Fibroblast of the aortic adventitia (primary cell): ENCODE data around the gene NAV2. TPM values are rescaled to one million over a fixed set of nuclear protein-coding genes. Genes with fewer than 3 reads are reported as not detected.
A peak's percentile ranks its signal among the peaks of the same experiment; 100 is the strongest.

ENCODE experiments used
- DNase-seq: peaks from one replicate; pipeline ENCODE4 v3.0.0-alpha.2; 2010; ENCODE audit warnings: low read depth
- H3K4me3 ChIP-seq: 2 replicates; pipeline ENCODE4 v1.5.1; 2011; ENCODE audit warnings: low read depth, mild to moderate bottlenecking, control low read depth, low read length, moderate library complexity
- total RNA-seq: library from RNA; depleted of rRNA; stranded (reverse); fragments of >200 nt; gene quantifications from 2 replicates; pipeline ENCODE4 v1.2.3, GENCODE V29; 2012; ENCODE audit warnings: low replicate concordance
- TF ChIP-seq, protein P1 (sequence below): IDR thresholded peaks from 2 replicates; pipeline ENCODE4 v1.5.1; 2011; ENCODE audit warnings: mild to moderate bottlenecking, low read length, control low read depth, inconsistent platforms; ENCODE audit not compliant: insufficient read depth

The NAV2 gene
- total RNA-seq, 1 donor, result 44.6 TPM

GRCh38 chr11:19934828-19935259 lies 222.2 kb downstream of the NAV2 start:
- TF ChIP-seq, protein P1, sequence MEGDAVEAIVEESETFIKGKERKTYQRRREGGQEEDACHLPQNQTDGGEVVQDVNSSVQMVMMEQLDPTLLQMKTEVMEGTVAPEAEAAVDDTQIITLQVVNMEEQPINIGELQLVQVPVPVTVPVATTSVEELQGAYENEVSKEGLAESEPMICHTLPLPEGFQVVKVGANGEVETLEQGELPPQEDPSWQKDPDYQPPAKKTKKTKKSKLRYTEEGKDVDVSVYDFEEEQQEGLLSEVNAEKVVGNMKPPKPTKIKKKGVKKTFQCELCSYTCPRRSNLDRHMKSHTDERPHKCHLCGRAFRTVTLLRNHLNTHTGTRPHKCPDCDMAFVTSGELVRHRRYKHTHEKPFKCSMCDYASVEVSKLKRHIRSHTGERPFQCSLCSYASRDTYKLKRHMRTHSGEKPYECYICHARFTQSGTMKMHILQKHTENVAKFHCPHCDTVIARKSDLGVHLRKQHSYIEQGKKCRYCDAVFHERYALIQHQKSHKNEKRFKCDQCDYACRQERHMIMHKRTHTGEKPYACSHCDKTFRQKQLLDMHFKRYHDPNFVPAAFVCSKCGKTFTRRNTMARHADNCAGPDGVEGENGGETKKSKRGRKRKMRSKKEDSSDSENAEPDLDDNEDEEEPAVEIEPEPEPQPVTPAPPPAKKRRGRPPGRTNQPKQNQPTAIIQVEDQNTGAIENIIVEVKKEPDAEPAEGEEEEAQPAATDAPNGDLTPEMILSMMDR, result no peak
- H3K4me3 ChIP-seq, result no peak overlapping the region
- peak; percentile 78 for DNase-seq

DNA sequence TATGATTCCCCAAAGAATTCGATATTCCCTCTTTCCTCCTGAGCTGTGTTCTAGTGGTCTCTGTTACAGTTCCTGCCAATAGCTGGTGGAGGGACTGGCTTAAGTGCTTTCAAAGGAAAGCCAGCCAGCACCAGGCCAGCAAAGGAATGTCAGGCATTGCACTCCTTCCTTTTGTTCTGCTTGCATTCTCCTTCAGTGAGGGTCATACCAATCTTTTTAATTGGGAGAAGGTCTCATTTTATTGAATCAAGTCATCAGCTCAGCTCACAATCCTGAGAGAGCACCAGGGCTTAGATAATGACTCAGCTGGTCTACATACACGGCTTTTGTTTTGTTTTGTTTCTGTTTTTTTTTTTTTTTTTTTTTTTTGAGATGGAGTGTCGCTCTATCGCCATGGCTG lies 222.9 kb downstream of the NAV2 start:
- DNase-seq, result peak; percentile 78
- TF ChIP-seq, protein P1, result no peak
- H3K4me3 ChIP-seq, result no peak overlapping the region

GRCh38 chr11:19936461-19936860 lies 223.8 kb downstream of the NAV2 start:
- DNase-seq, result no peak
- H3K4me3 ChIP-seq, result no peak overlapping the region
- TF ChIP-seq, protein P1, result no peak

DNA sequence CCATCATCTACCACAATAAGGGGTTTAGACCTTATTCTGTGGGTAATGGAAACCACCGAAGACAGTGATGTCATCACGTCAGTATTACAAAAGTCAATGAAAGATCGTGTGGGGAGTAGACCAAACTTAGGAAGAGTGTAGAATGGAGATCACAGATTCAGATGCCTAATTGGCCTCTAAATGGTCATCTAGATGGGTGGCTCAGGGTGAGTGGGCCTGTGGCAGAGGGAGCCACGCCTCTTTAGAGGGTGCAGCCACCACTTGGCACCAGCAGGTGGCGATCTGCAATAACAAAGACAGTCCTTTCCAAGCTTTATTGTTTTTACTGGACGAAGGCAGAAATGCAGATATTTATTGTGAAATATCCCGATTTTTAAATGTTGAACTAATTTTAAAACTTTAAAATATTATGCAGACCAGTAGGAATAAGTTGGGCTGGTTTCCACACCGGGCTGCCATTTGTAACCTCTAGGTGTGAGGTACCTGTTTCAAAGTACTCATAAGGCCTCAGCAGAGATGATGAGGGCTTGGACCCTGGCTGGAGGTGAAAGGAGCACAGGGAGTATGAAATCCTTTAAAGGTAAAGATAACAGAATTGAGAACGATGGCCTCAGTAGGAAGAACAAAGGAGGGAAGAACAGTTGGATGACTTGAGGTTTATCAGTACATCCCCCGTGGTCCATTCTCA lies 225.7 kb downstream of the NAV2 start:
- TF ChIP-seq, protein P1, result peak; percentile 87
- DNase-seq, result peak; percentile 73
- H3K4me3 ChIP-seq, result no peak overlapping the region

DNA sequence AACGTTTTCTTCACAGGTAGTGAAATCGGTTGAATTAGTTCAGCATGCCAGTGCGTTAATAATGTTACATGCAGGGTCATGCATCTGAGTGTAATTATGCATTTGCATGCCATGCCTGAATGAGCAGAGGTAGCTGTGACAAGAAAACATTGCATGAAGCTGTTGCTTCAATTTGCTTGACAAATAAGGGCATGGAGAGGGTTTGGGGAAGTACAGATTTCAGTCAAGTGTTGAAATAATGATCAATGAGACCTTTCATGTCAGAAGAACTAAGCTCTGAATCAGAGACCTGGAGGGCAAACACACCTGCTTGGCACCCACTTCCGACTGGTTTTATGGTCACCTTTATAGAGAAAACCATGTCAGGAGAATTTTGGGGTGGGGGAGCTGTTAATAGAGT lies 226.2 kb downstream of the NAV2 start:
- DNase-seq, result no peak
- H3K4me3 ChIP-seq, result no peak overlapping the region
- TF ChIP-seq, protein P1, result no peak

GRCh38 chr11:19939415-19939929 lies 226.8 kb downstream of the NAV2 start:
- H3K4me3 ChIP-seq, result no peak overlapping the region
- DNase-seq, result no peak
- TF ChIP-seq, protein P1, result no peak
